Activated B cell treated with CpG ODN at 0.5 μM for 24 hours (primary cell): ENCODE data around the gene SI. TPM values are rescaled to one million over a fixed set of nuclear protein-coding genes. Genes with fewer than 3 reads are reported as not detected.
"Not testable (repeated sequence)": the region's sequence is repeated elsewhere in the genome, so short reads cannot be mapped to it uniquely, and the experiment has no call there.

Experiments
- ATAC-seq: fragments of 200-7000 bp; cut with Tn5 transposase; one replicate; pipeline ENCODE4 v1.10.0; 2021; ENCODE audit warnings: low read depth, mild to moderate bottlenecking, moderate library complexity
- CTCF ChIA-PET: fragments of 350-600 bp; sonication (Branson Sonifier 250); formaldehyde crosslinking; loops from one replicate; lab custom pipeline; 2021; ENCODE audit warnings: antibody characterized with exemption; lab: Charles Lee
- POLR2A ChIA-PET: fragments of 350-600 bp; sonication (Branson Sonifier 250); formaldehyde crosslinking; loops from one replicate; lab custom pipeline; 2021; ENCODE audit warnings: antibody characterized with exemption; lab: Charles Lee
- DNase-seq: peaks from one replicate; pipeline ENCODE4 v3.0.0; 2022
- H3K27ac Mint-ChIP-seq: one replicate; pipeline ENCODE4 v1.8.0; 2020; ENCODE audit warnings: mixed read lengths
- H3K27me3 Mint-ChIP-seq: one replicate; pipeline ENCODE4 v1.8.0; 2021; ENCODE audit warnings: mixed read lengths
- H3K36me3 Mint-ChIP-seq: one replicate; pipeline ENCODE4 v1.8.0; 2021; ENCODE audit warnings: low read depth, mixed read lengths
- H3K4me1 Mint-ChIP-seq: one replicate; pipeline ENCODE4 v1.8.0; 2021; ENCODE audit warnings: mixed read lengths
- H3K4me3 Mint-ChIP-seq: one replicate; pipeline ENCODE4 v1.8.0; 2020; ENCODE audit warnings: mild to moderate bottlenecking, mixed read lengths
- H3K9me3 Mint-ChIP-seq: one replicate; pipeline ENCODE4 v1.8.0; 2020; ENCODE audit warnings: mixed read lengths
- intact Hi-C: fragments of 100-400 bp; cut with micrococcal nuclease; formaldehyde crosslinking; loops from one replicate; pipeline ENCODE4 v1.15.1; 2024
- total RNA-seq: library from RNA; stranded (reverse); gene quantifications from 2 replicates; pipeline ENCODE4 v1.2.3, GENCODE V29; 2022
- TF ChIP-seq, protein P1 (sequence below): fragments of 200-600 bp; IDR thresholded peaks from one replicate; pipeline ENCODE4 v1.8.0; 2022; ENCODE audit warnings: antibody characterized with exemption, mild to moderate bottlenecking

Gene SI
- total RNA-seq, 1 donor from 2014 or later = not detected

DNA sequence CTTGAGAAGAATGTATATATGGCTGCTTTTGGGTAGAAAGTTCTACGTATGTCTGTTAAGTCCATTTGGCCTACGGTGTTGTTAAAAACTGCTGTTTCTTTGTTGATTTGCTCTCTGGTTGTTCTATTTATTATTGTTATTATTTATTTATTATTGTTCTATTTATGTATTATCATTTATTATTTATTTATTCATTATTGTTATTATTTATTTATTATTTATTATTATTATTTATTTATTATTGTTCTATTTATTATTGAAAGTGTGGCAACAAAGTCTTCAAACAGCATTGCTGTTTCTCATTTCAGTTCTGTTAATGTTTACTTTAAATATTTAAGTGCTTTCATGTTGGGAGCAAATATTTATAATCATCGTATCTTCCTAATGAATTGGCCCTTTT is 66.7 kb downstream of the SI start:
- POLR2A ChIA-PET = no interaction called here
- TF ChIP-seq, protein P1, sequence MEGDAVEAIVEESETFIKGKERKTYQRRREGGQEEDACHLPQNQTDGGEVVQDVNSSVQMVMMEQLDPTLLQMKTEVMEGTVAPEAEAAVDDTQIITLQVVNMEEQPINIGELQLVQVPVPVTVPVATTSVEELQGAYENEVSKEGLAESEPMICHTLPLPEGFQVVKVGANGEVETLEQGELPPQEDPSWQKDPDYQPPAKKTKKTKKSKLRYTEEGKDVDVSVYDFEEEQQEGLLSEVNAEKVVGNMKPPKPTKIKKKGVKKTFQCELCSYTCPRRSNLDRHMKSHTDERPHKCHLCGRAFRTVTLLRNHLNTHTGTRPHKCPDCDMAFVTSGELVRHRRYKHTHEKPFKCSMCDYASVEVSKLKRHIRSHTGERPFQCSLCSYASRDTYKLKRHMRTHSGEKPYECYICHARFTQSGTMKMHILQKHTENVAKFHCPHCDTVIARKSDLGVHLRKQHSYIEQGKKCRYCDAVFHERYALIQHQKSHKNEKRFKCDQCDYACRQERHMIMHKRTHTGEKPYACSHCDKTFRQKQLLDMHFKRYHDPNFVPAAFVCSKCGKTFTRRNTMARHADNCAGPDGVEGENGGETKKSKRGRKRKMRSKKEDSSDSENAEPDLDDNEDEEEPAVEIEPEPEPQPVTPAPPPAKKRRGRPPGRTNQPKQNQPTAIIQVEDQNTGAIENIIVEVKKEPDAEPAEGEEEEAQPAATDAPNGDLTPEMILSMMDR = no peak
- H3K9me3 Mint-ChIP-seq = peaks cover 5% of the 10 kb centered on the region
- H3K4me3 Mint-ChIP-seq = no peak overlapping the region
- intact Hi-C loops = no loop called here
- no peak overlapping the region for H3K27ac Mint-ChIP-seq
- DNase-seq (no peak), ATAC-seq (no peak)
- H3K4me1 Mint-ChIP-seq = no peaks in the 10 kb centered on the region
- no peaks in the 10 kb centered on the region for H3K27me3 Mint-ChIP-seq
- no peaks in the 10 kb centered on the region for H3K36me3 Mint-ChIP-seq
- CTCF ChIA-PET = no interaction called here

- POLR2A ChIA-PET = no interaction called here
Observed at GRCh38 chr3:164984947-164985346, 93.3 kb downstream of the SI start.

GRCh38 chr3:164962610-164963009 is 115.7 kb downstream of the SI start:
- H3K27ac Mint-ChIP-seq = no peak overlapping the region
- H3K36me3 Mint-ChIP-seq = no peaks in the 10 kb centered on the region
- H3K4me1 Mint-ChIP-seq = no peaks in the 10 kb centered on the region
- no peaks in the 10 kb centered on the region for H3K27me3 Mint-ChIP-seq
- POLR2A ChIA-PET = no interaction called here
- ATAC-seq = no peak
- CTCF ChIA-PET = no interaction called here
- TF ChIP-seq, protein P1 = no peak
- intact Hi-C loops = no loop called here
- H3K9me3 Mint-ChIP-seq = peaks cover 2% of the 10 kb centered on the region
- no peak for DNase-seq
- no peak overlapping the region for H3K4me3 Mint-ChIP-seq

More at GRCh38 chr3:164984947-164985346, 93.3 kb downstream of the SI start:
- no peaks in the 10 kb centered on the region for H3K27me3 Mint-ChIP-seq
- H3K4me1 Mint-ChIP-seq = no peaks in the 10 kb centered on the region
- H3K4me3 Mint-ChIP-seq = no peak overlapping the region
- H3K9me3 Mint-ChIP-seq = no peaks in the 10 kb centered on the region
- CTCF ChIA-PET = no interaction called here
- no peak for DNase-seq
- no peak for ATAC-seq
- no peak overlapping the region for H3K27ac Mint-ChIP-seq
- H3K36me3 Mint-ChIP-seq = no peaks in the 10 kb centered on the region
- TF ChIP-seq, protein P1 = no peak
- intact Hi-C loops = no loop called here

DNA sequence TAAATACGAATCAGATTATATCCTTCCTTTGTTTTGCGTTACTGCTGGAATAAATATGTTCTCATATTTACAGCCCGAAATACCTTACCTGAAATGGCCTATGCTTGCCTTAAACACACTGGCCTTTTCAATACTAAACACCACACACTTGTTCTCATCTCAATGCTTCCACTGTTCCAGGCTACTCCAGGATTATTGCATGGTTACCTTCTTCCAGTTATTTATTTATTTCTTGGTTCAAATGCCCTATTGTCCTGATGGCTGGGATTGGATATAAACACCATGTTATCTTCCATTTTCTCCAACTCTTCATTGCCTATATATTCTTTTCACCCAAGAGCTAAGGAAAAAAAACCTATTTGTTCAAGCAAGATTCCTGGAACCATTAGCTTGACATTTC is 125.3 kb downstream of the SI start:
- peaks cover 5% of the 10 kb centered on the region for H3K9me3 Mint-ChIP-seq
- H3K27ac Mint-ChIP-seq = no peak overlapping the region
- intact Hi-C loops = no loop called here
- ATAC-seq = no peak
- CTCF ChIA-PET = no interaction called here
- no peak overlapping the region for H3K4me3 Mint-ChIP-seq
- no peaks in the 10 kb centered on the region for H3K4me1 Mint-ChIP-seq
- POLR2A ChIA-PET = no interaction called here
- DNase-seq = no peak
- H3K36me3 Mint-ChIP-seq = no peaks in the 10 kb centered on the region
- TF ChIP-seq, protein P1 = no peak
- no peaks in the 10 kb centered on the region for H3K27me3 Mint-ChIP-seq

DNA sequence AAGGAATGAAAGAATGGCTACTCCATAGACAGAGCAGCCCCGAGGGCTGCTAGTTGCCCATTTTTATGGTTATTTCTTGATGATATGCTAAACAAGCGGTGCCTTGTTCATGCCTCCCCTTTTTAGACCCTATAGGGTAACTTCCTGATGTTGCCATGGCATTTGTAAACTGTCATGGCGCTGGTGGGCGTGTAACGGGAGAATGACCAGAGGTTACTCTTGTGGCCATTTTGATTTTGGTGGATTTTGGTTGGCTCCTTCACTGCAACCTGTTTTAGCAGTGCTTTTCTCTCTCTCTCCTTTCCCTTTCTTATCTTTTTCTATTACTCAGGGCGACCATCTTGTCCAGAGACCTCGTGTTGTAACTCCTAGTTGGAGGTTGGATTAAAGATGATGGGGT is 126.9 kb downstream of the SI start:
- H3K4me1 Mint-ChIP-seq, intact Hi-C loops, H3K4me3 Mint-ChIP-seq, H3K27me3 Mint-ChIP-seq, H3K36me3 Mint-ChIP-seq, ATAC-seq, DNase-seq, CTCF ChIA-PET, POLR2A ChIA-PET, H3K27ac Mint-ChIP-seq, H3K9me3 Mint-ChIP-seq: not testable (repeated sequence)

DNA sequence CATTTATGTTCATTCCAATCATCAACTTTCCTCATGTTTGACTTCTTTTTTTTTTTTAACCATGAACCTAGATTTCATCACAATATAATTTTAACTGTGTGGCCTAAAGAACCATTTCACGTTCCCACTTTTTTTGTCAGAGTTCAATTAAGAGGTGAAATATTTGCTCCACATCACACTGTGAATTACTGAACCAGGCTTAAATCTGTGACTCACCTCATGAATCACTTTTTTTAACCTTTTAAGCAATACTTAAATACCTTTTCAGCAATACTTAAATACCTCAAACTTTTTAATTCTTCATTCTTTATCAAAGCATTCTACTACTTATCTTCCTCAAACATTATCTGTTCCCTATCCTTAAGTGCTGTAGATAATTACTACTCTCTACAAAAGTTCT is 137.6 kb downstream of the SI start:
- DNase-seq (no peak), ATAC-seq (no peak)
- Mint-ChIP-seq H3K4me1 (no peaks in the 10 kb centered on the region), H3K9me3 (peaks cover 6% of the 10 kb centered on the region), H3K27me3 (no peaks in the 10 kb centered on the region), H3K4me3 (no peak overlapping the region), H3K27ac (no peak overlapping the region), H3K36me3 (no peaks in the 10 kb centered on the region)
- TF ChIP-seq, protein P1 = no peak
- CTCF ChIA-PET = no interaction called here
- POLR2A ChIA-PET = no interaction called here
- intact Hi-C loops = no loop called here
